ENCODE data around the gene MYL10. TPM values are rescaled to one million over a fixed set of nuclear protein-coding genes. Genes with fewer than 3 reads are reported as not detected.

Gene MYL10
- total RNA-seq, 1 donor from 2014 or later = not detected

DNA sequence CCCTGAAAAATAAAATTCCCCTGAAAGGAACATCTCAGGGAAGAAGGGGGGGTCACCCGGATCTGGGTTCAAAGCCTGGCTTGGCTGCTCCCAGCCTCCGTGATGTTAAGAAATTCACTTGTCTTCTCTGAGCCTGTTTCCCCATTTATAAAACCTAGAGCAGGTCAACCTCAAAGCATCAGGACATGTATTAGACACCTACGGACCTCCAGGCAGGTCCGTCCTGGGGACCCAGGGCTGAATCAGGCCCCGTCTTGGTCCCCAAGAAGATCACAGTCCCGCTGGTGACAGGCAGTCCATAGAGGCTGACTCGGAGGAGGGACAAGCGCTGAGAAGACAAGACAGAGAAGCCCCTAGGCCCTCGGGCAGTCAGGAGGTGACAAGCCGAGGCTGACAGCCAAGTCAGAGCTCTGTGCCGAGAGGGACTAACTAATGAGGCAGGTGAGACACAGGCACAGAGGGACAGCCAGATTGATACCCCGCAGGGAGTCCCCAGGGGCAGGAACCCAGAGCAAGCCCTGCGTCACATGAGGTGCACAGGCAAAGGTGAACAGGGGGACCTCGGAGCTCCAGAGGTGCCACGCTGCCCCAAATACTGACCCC is 2.9 kb downstream of the MYL10 start:
- no peaks in the 10 kb centered on the region for H3K9me3 Mint-ChIP-seq (ENCODE audit: low read depth)
- H3K27me3 Mint-ChIP-seq = peaks cover 26% of the 10 kb centered on the region
- TF ChIP-seq, protein P1, sequence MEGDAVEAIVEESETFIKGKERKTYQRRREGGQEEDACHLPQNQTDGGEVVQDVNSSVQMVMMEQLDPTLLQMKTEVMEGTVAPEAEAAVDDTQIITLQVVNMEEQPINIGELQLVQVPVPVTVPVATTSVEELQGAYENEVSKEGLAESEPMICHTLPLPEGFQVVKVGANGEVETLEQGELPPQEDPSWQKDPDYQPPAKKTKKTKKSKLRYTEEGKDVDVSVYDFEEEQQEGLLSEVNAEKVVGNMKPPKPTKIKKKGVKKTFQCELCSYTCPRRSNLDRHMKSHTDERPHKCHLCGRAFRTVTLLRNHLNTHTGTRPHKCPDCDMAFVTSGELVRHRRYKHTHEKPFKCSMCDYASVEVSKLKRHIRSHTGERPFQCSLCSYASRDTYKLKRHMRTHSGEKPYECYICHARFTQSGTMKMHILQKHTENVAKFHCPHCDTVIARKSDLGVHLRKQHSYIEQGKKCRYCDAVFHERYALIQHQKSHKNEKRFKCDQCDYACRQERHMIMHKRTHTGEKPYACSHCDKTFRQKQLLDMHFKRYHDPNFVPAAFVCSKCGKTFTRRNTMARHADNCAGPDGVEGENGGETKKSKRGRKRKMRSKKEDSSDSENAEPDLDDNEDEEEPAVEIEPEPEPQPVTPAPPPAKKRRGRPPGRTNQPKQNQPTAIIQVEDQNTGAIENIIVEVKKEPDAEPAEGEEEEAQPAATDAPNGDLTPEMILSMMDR (IDR thresholded peaks at IDR 0.05; ENCODE audit: unreplicated experiment) = no peak
- H3K4me1 Mint-ChIP-seq (ENCODE audit: low read depth) = no peaks in the 10 kb centered on the region
- no peaks in the 10 kb centered on the region for H3K36me3 Mint-ChIP-seq (ENCODE audit: insufficient read depth)
- no peak overlapping the region for H3K27ac Mint-ChIP-seq
- H3K4me3 Mint-ChIP-seq (ENCODE audit: low read depth) = no peak overlapping the region
- DNase-seq (ENCODE audit: low spot score, unreplicated experiment) = no peak

DNA sequence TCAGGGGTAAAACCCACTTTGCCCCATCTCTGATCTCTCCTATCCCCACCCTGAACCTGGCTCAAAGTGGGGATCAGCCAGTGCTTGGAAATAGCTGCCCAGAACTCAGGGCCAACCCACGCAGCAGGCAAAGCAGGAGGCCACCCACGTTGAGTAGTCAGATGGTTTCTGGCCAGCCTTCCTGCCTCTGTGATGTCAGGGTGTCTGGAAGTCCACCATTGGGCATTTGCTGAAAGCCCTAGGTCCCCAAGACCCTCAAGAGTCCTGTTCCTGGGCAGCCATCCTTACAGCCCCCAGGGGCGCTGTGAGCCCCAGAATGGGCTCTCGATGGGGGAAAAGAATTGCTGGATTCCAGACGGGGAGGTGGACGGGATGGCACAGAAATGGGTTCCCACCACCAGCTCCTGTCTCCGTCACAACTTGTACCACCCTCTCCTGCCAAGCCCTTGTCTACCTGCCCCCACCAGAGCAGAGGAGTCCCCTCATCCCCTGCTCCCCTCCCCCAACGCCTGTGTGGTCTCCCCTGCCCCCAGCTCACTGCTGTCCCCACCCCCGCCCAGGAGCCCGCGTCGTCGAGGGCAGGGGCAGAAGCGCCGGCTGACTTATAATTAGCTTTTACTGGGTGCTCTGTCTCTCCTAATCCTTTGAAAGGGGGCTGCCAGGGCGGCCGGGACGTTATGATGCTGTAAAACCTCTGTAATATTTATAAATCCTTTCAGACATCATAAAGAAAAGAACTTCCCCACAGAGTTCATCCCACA is 3.9 kb downstream of the MYL10 start:
- H3K27ac Mint-ChIP-seq = no peak overlapping the region
- TF ChIP-seq, protein P1 (IDR thresholded peaks at IDR 0.05; ENCODE audit: unreplicated experiment) = peak; percentile 30
- no peaks in the 10 kb centered on the region for H3K4me1 Mint-ChIP-seq (ENCODE audit: low read depth)
- H3K4me3 Mint-ChIP-seq (ENCODE audit: low read depth) = no peak overlapping the region
- DNase-seq (ENCODE audit: low spot score, unreplicated experiment) = no peak
- H3K9me3 Mint-ChIP-seq (ENCODE audit: low read depth) = no peaks in the 10 kb centered on the region
- H3K27me3 Mint-ChIP-seq = peaks cover 26% of the 10 kb centered on the region
- no peaks in the 10 kb centered on the region for H3K36me3 Mint-ChIP-seq (ENCODE audit: insufficient read depth)

DNA sequence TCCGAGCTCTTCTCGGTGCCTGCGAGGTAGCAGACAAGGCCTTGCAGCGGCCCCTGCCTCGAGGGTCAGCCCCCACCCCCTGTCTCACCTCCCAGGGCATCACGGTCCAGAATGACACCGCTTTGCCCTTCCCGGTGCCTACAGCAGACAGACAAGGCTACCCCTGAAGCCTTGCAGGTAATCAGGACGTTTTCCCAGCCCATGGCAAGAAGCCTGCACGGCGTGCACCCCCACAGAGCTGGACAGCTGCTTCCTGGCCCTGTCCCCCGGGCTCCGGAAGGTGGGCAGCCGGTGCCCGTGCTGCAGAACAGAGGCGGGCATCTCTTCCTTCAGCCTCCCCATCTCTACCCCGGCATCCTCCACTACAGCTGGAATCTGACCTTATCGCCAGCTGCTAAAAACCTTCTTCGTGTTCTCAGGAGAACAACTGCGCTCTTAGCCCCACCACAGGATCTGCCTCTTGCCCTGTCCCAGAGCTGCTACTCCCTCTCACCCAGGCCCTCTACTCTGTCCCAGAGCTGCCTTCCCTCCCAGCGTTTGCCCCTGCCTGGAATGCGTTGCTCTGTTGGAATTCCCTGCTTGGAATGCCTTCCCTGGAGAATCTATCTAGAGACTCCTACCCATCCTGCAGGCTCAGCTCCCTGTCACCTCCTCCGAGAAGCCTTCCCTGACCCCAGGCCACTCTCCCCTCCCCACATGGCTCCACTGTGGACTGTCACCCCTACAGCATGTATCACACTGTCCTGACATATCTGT is 4.7 kb downstream of the MYL10 start:
- Mint-ChIP-seq H3K4me1 (ENCODE audit: low read depth) (no peaks in the 10 kb centered on the region), H3K36me3 (ENCODE audit: insufficient read depth) (no peaks in the 10 kb centered on the region), H3K4me3 (ENCODE audit: low read depth) (no peak overlapping the region), H3K9me3 (ENCODE audit: low read depth) (no peaks in the 10 kb centered on the region), H3K27ac (no peak overlapping the region), H3K27me3 (peaks cover 26% of the 10 kb centered on the region)
- no peak for DNase-seq (ENCODE audit: low spot score, unreplicated experiment)
- TF ChIP-seq, protein P1 (IDR thresholded peaks at IDR 0.05; ENCODE audit: unreplicated experiment) = no peak

DNA sequence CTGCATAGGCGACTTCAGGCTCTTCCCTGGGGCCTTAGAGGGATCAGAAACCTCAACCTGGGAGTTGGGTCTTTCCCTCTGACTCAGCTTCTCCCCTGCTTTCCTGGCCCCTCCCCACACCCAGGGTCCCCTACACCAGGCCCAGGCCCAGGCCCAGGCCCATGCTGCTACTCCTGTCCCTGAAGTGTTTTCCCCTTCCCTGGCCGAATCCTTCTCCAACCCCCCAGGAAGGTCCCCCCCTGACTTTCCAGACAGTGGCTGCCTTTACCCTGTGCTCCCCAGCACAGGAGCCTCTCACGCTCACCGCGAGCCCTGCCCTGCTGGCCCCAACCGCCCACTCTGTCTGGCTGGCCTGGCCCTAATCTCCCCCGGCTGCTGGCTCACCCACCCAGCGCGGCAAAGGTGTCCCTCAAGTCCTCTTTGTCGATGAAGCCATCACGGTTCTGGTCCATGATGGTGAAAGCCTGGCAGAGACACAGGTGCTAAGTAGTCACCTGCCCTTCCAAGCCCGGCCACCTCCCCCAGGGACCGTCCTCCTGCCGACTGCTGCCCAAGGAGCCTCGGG is 6.4 kb downstream of the MYL10 start:
- H3K27ac Mint-ChIP-seq = no peak overlapping the region
- TF ChIP-seq, protein P1 (IDR thresholded peaks at IDR 0.05; ENCODE audit: unreplicated experiment) = no peak
- H3K4me1 Mint-ChIP-seq (ENCODE audit: low read depth) = no peaks in the 10 kb centered on the region
- no peaks in the 10 kb centered on the region for H3K36me3 Mint-ChIP-seq (ENCODE audit: insufficient read depth)
- no peaks in the 10 kb centered on the region for H3K9me3 Mint-ChIP-seq (ENCODE audit: low read depth)
- no peak overlapping the region for H3K4me3 Mint-ChIP-seq (ENCODE audit: low read depth)
- H3K27me3 Mint-ChIP-seq = peaks cover 26% of the 10 kb centered on the region
- DNase-seq (ENCODE audit: low spot score, unreplicated experiment) = no peak

DNA sequence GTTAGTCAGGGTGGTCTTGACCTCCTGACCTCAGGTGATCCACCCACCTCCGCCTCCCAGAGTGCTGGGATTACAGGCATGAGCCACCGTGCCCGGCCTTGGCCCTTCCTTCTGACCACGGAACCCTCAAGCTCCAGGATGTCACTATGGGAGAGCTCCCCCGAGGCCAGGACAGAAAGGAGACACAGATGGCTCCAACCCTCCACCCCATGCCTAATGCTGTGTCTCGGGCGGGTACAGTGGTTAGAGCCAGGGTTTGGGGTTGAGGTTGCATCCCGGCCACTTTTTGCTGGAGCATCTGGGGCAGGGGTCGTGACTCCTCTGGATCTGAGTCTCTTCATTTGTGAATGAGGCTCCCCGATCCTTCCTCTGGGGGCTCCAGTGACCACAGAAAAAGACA is 8.1 kb downstream of the MYL10 start:
- Mint-ChIP-seq H3K4me3 (ENCODE audit: low read depth) (no peak overlapping the region), H3K9me3 (ENCODE audit: low read depth) (no peaks in the 10 kb centered on the region), H3K27me3 (peaks cover 28% of the 10 kb centered on the region), H3K4me1 (ENCODE audit: low read depth) (no peaks in the 10 kb centered on the region), H3K36me3 (ENCODE audit: insufficient read depth) (no peaks in the 10 kb centered on the region), H3K27ac (no peak overlapping the region)
- TF ChIP-seq, protein P1 (IDR thresholded peaks at IDR 0.05; ENCODE audit: unreplicated experiment) = no peak
- no peak for DNase-seq (ENCODE audit: low spot score, unreplicated experiment)

All from progenitor cell of endocrine pancreas (in vitro differentiated cells).